PC-3 (cell line): Measurements from ENCODE around the gene TAPBPL.

Experiments used
- CTCF ChIP-seq: fragments of 300-600 bp; sonication (generic); conservative IDR thresholded peaks from 2 replicates; pipeline ENCODE4 v1.5.1; 2017; ENCODE audit warnings: antibody characterized with exemption, low read depth, mild to moderate bottlenecking, low read length
- EZH2 ChIP-seq: fragments of 300-600 bp; sonication (generic); IDR thresholded peaks from one replicate; pipeline ENCODE4 v1.6.1; 2017; ENCODE audit warnings: antibody characterized with exemption, mild to moderate bottlenecking, low read length; ENCODE audit not compliant: unreplicated experiment
- EZH2phosphoT487 ChIP-seq: fragments of 300-600 bp; sonication (generic); IDR thresholded peaks from 2 replicates; pipeline ENCODE4 v1.6.1; 2018; ENCODE audit warnings: mild to moderate bottlenecking, antibody characterized with exemption, low read length, borderline replicate concordance

- TF ChIP-seq CTCF = no peak
- TF ChIP-seq EZH2phosphoT487 = no peak
- no peak for TF ChIP-seq EZH2
Observed at GRCh38 chr12:6404390-6404789, 47.5 kb upstream of the TAPBPL start.
